DND-41 (cell line): ENCODE measurements around the gene SMIM22.

ENCODE experiments used
- CTCF ChIP-seq: IDR thresholded peaks from 2 replicates; pipeline ENCODE4 v1.5.1; 2012; ENCODE audit warnings: borderline replicate concordance, low read length, moderate library complexity, mild to moderate bottlenecking; ENCODE audit not compliant: poor library complexity, severe bottlenecking; ENCODE audit errors: extremely low read depth
- EZH2 ChIP-seq: IDR thresholded peaks from 3 replicates; pipeline ENCODE4 v1.6.1; 2012; ENCODE audit warnings: borderline replicate concordance, low read depth, mild to moderate bottlenecking, moderate library complexity, low read length, inconsistent platforms; ENCODE audit not compliant: severe bottlenecking

DNA sequence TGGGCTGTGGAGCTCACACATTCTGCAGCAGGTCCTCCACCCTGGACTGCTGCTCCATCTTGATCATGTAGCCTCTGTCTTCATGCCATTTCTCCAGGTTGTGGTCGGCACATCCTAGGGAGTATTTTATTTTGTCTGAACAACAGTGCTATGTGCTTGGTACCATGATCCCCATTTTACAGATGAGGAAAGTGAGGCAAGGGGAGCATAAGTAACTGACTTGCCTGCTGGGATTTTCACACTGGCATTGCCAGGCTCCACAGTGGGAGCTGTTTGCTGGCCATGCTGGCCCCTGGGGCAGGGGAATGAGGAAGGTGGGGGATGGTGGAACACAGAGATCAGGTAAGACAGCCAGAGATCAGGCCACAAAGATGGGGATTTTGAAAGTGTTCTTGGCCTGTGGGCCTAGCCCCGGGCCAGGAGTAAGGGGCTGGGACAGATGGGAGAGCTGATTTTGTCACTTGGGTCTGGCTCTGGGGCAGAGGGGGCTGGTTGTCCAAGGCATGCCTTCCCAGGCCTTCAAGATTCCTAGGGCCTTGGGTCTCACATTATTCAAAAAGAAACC, 18.9 kb upstream of the SMIM22 start:
- TF ChIP-seq EZH2, result no peak
- no peak for TF ChIP-seq CTCF
